Breast epithelium (tissue), 4 donors: ENCODE measurements around the gene LUC7L3. TPM values are rescaled to one million over a fixed set of nuclear protein-coding genes. Genes with fewer than 3 reads are reported as not detected.

Experiments
- DNase-seq, 2 donors: peaks; one replicate each; pipeline ENCODE4 v3.0.0-alpha.2; 2019; ENCODE audit warnings: low spot score in 2 of 2
- H3K27ac ChIP-seq, 2 donors: fragments of 200-600 bp; sonication (generic) in 1 of 2; one replicate each; pipeline ENCODE4 v1.5.1; 2016 to 2019; ENCODE audit warnings: mild to moderate bottlenecking in 1 of 2
- H3K27me3 ChIP-seq, 2 donors: fragments of 200-600 bp; sonication (generic) in 1 of 2; one replicate each; pipeline versions ENCODE4 v1.5.1 to v1.6.0; 2017 to 2019; ENCODE audit warnings: control low read depth in 1 of 2, mild to moderate bottlenecking in 1 of 2
- H3K36me3 ChIP-seq: fragments of 200-600 bp; one replicate; pipeline ENCODE4 v1.5.1; 2019
- H3K4me1 ChIP-seq, 2 donors: fragments of 200-600 bp; sonication (generic); one replicate each; pipeline ENCODE4 v1.5.1; 2016 to 2019; ENCODE audit warnings: control low read depth in 1 of 2
- H3K4me3 ChIP-seq, 3 donors: fragments of 200-600 bp; sonication (generic); 1 replicate in 2 of 3; 2 replicates in 1 of 3; pipeline ENCODE4 v1.5.1; 2016 to 2019; ENCODE audit warnings: mild to moderate bottlenecking in 3 of 3, moderate library complexity in 2 of 3
- H3K9me3 ChIP-seq, 2 donors: fragments of 200-600 bp; sonication (generic) in 1 of 2; one replicate each; pipeline ENCODE4 v1.5.1; 2016 to 2019; ENCODE audit warnings: control low read depth in 1 of 2
- POLR2A ChIP-seq: fragments of 450-650 bp; IDR thresholded peaks from one replicate; pipeline ENCODE4 v1.6.1; 2016; ENCODE audit warnings: antibody characterized with exemption, mild to moderate bottlenecking, moderate library complexity
- POLR2AphosphoS5 ChIP-seq, 3 donors: sonication (generic); formaldehyde crosslinking; IDR thresholded peaks; one replicate each; pipeline ENCODE4 v1.6.1; 2017; ENCODE audit warnings: antibody characterized with exemption in 3 of 3
- intact Hi-C: fragments of 100-400 bp; cut with DNase I; formaldehyde crosslinking; loops from one replicate; pipeline ENCODE4 v1.15.1; 2023; ENCODE audit warnings: low total_unique reads
- total RNA-seq, 3 donors: library from RNA; depleted of rRNA; stranded (reverse); fragments of >200 nt; gene quantifications; one replicate each; pipeline ENCODE4 v1.1.0, GENCODE V29; 2016
- TF ChIP-seq, protein P1 (sequence below), 3 donors: fragments of 450-650 bp; IDR thresholded peaks; one replicate each; pipeline ENCODE4 v1.5.1; 2016 to 2017; ENCODE audit warnings: antibody characterized with exemption in 3 of 3, mild to moderate bottlenecking in 3 of 3, moderate library complexity in 3 of 3

Gene LUC7L3
- total RNA-seq, 3 donors from 2014 or later = 70.7 to 161 (median 104) TPM

DNA sequence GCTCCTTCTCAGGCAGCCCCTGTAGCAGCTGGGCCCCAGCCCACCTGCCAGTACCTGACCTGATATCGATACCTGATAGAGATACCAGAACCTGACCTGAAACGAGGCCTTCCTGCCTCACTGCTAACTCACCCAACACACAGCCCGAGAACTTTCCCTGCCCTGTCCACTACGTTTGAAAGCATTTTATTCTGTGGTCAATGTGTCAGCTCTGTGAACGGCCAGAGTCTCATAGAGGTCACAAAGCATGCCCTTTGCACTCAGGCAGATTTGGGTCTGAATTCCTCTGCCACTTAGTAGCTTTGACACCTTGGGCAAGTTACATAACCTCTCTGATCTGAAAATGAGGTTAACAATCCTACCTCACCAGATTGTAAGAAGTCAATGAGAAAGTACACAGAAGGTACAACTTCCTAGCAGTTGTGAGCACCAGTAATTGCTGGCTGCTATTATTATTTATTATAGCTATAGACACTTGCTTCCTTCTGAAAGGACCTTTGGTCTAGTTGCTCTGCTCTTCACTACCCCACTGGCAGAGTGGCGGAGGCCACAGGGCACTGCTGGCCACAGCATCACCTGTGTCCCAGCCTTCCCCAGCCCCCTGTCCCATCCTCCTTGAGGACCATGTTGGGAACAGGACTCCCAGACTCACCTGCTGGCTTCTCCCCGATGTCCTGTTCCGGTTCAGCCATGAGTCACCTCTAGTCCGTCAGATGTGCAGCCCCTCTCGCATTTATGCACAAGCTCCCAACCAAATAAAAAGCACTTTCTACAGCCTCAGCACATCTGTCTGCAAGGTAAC, 47.0 kb downstream of the LUC7L3 start:
- H3K4me1 ChIP-seq = no peaks in the 10 kb centered on the region
- no peak for DNase-seq
- H3K27me3 ChIP-seq = no peaks in the 10 kb centered on the region
- H3K4me3 ChIP-seq = no peak overlapping the region
- no peak overlapping the region for H3K27ac ChIP-seq
- TF ChIP-seq POLR2AphosphoS5 (IDR thresholded peaks at IDR 0.05) (no peak), POLR2A (no peak)
- TF ChIP-seq, protein P1, sequence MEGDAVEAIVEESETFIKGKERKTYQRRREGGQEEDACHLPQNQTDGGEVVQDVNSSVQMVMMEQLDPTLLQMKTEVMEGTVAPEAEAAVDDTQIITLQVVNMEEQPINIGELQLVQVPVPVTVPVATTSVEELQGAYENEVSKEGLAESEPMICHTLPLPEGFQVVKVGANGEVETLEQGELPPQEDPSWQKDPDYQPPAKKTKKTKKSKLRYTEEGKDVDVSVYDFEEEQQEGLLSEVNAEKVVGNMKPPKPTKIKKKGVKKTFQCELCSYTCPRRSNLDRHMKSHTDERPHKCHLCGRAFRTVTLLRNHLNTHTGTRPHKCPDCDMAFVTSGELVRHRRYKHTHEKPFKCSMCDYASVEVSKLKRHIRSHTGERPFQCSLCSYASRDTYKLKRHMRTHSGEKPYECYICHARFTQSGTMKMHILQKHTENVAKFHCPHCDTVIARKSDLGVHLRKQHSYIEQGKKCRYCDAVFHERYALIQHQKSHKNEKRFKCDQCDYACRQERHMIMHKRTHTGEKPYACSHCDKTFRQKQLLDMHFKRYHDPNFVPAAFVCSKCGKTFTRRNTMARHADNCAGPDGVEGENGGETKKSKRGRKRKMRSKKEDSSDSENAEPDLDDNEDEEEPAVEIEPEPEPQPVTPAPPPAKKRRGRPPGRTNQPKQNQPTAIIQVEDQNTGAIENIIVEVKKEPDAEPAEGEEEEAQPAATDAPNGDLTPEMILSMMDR (IDR thresholded peaks at IDR 0.05) = no peak
- intact Hi-C loops = no loop called here
- H3K9me3 ChIP-seq = no peaks in the 10 kb centered on the region
- no peaks in the 10 kb centered on the region for H3K36me3 ChIP-seq

DNA sequence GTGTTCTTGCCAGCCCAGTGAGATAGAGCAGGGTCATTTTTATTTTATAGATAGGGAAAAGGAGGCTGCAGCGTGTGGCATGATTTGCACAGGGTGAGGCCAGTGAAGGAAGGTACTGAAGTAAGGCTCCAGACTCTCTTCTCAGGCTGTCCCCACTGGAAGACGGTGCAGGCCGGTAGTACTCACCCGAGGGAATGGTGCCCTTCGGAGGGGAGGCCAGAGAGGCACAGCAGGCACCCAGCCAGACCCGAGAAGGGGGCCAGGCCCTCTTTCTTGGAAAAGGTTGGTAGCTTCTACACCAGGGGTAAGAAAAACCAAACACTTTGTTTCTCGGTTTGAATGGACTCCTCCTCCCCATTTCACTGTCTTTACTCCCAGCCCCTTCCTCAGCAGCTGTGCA, 47.6 kb downstream of the LUC7L3 start:
- Histone ChIP-seq H3K36me3 (no peaks in the 10 kb centered on the region), H3K27ac (no peak overlapping the region), H3K9me3 (no peaks in the 10 kb centered on the region), H3K4me1 (no peaks in the 10 kb centered on the region), H3K4me3 (no peak overlapping the region), H3K27me3 (no peaks in the 10 kb centered on the region)
- TF ChIP-seq POLR2A = no peak
- TF ChIP-seq, protein P1 (IDR thresholded peaks at IDR 0.05) = no peak
- intact Hi-C loops = no loop called here
- no peak for DNase-seq

DNA sequence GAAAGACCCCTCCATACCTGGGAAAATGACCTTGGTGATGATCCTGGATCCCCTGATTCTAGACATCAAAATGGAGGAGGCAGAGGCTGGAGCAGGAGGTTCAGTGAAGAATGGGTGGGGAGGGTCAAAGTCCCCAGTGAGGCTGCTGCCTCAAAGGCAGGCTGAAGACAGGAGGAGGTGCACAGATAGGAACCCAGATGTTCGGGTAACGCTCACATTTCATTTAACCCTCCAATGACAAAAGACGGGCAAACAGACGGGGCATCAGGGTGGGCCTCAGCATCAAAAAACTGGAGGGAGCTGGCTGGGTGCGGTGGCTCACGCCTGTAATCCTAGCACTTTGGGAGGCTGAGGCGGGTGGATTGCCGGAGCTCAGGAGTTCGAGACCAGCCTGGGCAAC, 48.0 kb downstream of the LUC7L3 start, which contains the start of gene ANKRD40CL:
ANKRD40CL (minus strand) TSS at position 73 of the 400 bp plus-strand sequence. CDS start 605 bp downstream, outside the sequence.
- no peak within 1 kb of the TSS for H3K27ac ChIP-seq
- no peaks in the 10 kb centered on the region for H3K9me3 ChIP-seq
- DNase-seq = no peak
- H3K27me3 ChIP-seq = no peaks in the 10 kb centered on the region
- H3K4me3 ChIP-seq = no peak within 1 kb of the TSS
- no peaks in the 10 kb centered on the region for H3K36me3 ChIP-seq
- intact Hi-C loops = no loop called here
- no peaks in the 10 kb centered on the region for H3K4me1 ChIP-seq
- TF ChIP-seq POLR2AphosphoS5 (IDR thresholded peaks at IDR 0.05) = no peak

DNA sequence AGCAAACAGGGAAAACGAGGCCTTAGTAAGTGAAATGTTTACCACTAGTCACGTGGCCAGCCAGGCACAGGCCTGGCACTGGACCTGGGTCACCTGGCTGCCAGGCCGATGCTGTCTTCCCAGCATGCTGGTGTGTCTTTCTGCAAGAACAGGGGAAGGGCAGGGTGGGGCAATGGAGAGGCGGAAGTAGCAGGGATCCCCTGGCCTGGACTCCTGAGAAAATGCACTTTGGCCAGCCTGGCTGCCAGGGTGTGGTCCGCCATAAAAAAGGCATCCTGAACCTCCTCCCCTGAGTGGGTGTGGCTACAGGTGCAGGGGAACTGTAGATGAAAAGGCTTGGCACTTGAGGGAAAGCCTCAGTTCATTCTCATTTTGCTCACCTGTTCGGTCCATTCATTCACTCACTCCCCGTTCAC, 49.0 kb downstream of the LUC7L3 start:
- peak; percentile 49 to 57 for DNase-seq
- Histone ChIP-seq H3K9me3 (no peaks in the 10 kb centered on the region), H3K27ac (no peak overlapping the region), H3K4me3 (no peak overlapping the region), H3K36me3 (no peaks in the 10 kb centered on the region), H3K27me3 (no peaks in the 10 kb centered on the region), H3K4me1 (no peaks in the 10 kb centered on the region)
- TF ChIP-seq POLR2A (no peak), POLR2AphosphoS5 (IDR thresholded peaks at IDR 0.05) (no peak)
- intact Hi-C loops = no loop called here

DNA sequence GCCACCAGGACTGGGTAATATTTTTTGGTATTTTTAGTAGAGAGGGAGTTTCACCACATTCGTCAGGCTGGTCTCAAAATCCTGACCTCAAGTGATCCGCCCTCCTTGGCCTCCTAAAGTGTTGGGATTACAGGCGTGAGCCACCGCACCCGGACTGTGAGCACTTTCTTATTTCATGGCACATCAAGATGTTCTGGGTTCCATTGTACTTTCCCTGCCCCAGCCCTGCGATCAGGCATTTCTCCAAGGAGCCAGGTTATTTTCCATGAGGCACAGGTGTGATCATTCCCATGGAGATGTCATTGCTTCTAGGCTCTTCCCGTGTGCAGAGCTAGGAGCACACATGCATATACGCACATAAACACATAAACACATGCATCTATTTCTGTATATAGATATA, 50.5 kb downstream of the LUC7L3 start:
- Histone ChIP-seq H3K4me3 (no peak overlapping the region), H3K9me3 (no peaks in the 10 kb centered on the region), H3K36me3 (no peaks in the 10 kb centered on the region), H3K27ac (no peak overlapping the region), H3K27me3 (no peaks in the 10 kb centered on the region), H3K4me1 (no peaks in the 10 kb centered on the region)
- peak in 1 of 2 donors; percentile 5 for DNase-seq
- TF ChIP-seq POLR2A (no peak), POLR2AphosphoS5 (IDR thresholded peaks at IDR 0.05) (no peak)
- TF ChIP-seq, protein P1 (IDR thresholded peaks at IDR 0.05) = no peak
- intact Hi-C loops = no loop called here

DNA sequence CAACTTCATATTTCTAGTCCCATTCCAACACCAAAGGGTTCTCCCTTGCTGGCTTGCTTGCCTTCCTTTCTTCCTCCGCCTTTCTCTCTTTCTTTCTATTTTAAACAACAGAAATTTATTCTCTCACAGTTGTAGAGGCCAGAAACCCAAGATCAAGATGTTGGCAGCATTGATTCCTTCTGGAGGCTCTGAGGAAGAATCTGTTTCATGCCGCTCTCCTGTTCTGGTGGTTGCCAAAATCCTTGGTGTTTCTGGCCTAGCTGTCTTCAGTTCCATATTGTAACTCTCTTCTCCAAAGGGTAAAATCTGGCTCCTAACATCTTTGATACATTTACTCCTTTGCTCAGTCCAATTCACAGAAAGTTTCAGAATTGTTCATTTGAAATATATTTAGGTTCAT, 50.9 kb downstream of the LUC7L3 start:
- H3K36me3 ChIP-seq = no peaks in the 10 kb centered on the region
- no peaks in the 10 kb centered on the region for H3K27me3 ChIP-seq
- no peak overlapping the region for H3K4me3 ChIP-seq
- intact Hi-C loops = no loop called here
- no peaks in the 10 kb centered on the region for H3K4me1 ChIP-seq
- H3K9me3 ChIP-seq = no peaks in the 10 kb centered on the region
- H3K27ac ChIP-seq = no peak overlapping the region
- TF ChIP-seq, protein P1 (IDR thresholded peaks at IDR 0.05) = no peak
- no peak for TF ChIP-seq POLR2A
- TF ChIP-seq POLR2AphosphoS5 (IDR thresholded peaks at IDR 0.05) = no peak
- DNase-seq = no peak
